C4-2B (cell line): ENCODE results near the gene SCG5.

Experiments used
- ZFX ChIP-seq: fragments of 450-650 bp; IDR thresholded peaks from 2 replicates; pipeline ENCODE4 v1.6.1; 2017
- TF ChIP-seq, protein P1 (sequence below): fragments of 450-650 bp; conservative IDR thresholded peaks from 2 replicates; pipeline ENCODE4 v1.5.1; 2017; ENCODE audit warnings: mild to moderate bottlenecking

DNA sequence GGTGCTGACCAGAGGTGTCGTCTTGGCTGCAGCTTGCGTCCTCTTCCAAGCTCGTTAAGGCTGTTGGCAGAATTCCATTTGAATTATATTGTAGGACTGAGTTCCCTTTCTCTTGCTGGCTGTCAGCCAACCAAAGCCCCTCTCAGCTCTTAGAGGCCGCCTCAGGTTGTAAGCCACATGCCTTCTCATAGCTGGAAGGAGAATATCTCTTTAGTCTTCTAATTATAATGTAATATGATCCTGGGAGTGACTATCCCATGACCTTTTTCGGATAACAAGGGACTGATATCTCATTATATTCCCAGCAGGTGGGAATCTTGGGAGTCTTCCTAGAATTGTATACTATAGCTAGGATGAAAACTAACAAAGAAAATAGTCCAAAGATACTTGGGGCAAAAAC is 4.8 kb downstream of the SCG5 start:
- TF ChIP-seq, protein P1, sequence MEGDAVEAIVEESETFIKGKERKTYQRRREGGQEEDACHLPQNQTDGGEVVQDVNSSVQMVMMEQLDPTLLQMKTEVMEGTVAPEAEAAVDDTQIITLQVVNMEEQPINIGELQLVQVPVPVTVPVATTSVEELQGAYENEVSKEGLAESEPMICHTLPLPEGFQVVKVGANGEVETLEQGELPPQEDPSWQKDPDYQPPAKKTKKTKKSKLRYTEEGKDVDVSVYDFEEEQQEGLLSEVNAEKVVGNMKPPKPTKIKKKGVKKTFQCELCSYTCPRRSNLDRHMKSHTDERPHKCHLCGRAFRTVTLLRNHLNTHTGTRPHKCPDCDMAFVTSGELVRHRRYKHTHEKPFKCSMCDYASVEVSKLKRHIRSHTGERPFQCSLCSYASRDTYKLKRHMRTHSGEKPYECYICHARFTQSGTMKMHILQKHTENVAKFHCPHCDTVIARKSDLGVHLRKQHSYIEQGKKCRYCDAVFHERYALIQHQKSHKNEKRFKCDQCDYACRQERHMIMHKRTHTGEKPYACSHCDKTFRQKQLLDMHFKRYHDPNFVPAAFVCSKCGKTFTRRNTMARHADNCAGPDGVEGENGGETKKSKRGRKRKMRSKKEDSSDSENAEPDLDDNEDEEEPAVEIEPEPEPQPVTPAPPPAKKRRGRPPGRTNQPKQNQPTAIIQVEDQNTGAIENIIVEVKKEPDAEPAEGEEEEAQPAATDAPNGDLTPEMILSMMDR = no peak
- TF ChIP-seq ZFX = no peak
